Dendritic cell treated with granulocyte-macrophage colony-stimulating factor and Interleukin-4, amounts not matched to agents 40 ng/mL and 50 ng/mL, for 4 days (primary cell): ENCODE results near the gene SLC10A7.

Experiments
- H3K27ac Mint-ChIP-seq: one replicate; pipeline ENCODE4 v1.8.0; 2022; ENCODE audit warnings: mild to moderate bottlenecking, mixed read lengths
- H3K27me3 Mint-ChIP-seq: one replicate; pipeline ENCODE4 v1.8.0; 2022; ENCODE audit warnings: mild to moderate bottlenecking, mixed read lengths
- H3K36me3 Mint-ChIP-seq: one replicate; pipeline ENCODE4 v1.8.0; 2022; ENCODE audit warnings: low read depth, mixed read lengths
- H3K4me1 Mint-ChIP-seq: one replicate; pipeline ENCODE4 v1.8.0; 2022; ENCODE audit warnings: low read depth, mixed read lengths
- H3K4me3 Mint-ChIP-seq: one replicate; pipeline ENCODE4 v1.8.0; 2022; ENCODE audit warnings: mild to moderate bottlenecking, moderate library complexity, mixed read lengths
- H3K9me3 Mint-ChIP-seq: one replicate; pipeline ENCODE4 v1.8.0; 2022; ENCODE audit warnings: mixed read lengths
- intact Hi-C: fragments of 100-400 bp; cut with micrococcal nuclease; formaldehyde crosslinking; loops from one replicate; pipeline ENCODE4 v1.15.0; 2022

Gene SLC10A7

GRCh38 chr4:146513548-146513947, 8.2 kb downstream of the SLC10A7 start:
- no peak overlapping the region for H3K4me3 Mint-ChIP-seq
- intact Hi-C loops, result no loop called here
- no peaks in the 10 kb centered on the region for H3K9me3 Mint-ChIP-seq
- H3K4me1 Mint-ChIP-seq, result no peaks in the 10 kb centered on the region
- no peaks in the 10 kb centered on the region for H3K27me3 Mint-ChIP-seq
- H3K27ac Mint-ChIP-seq, result no peak overlapping the region
- H3K36me3 Mint-ChIP-seq, result peaks cover 20% of the 10 kb centered on the region

GRCh38 chr4:146511381-146511780, 10.4 kb downstream of the SLC10A7 start:
- Mint-ChIP-seq H3K27ac (no peak overlapping the region), H3K9me3 (no peaks in the 10 kb centered on the region), H3K4me1 (no peaks in the 10 kb centered on the region), H3K4me3 (no peak overlapping the region), H3K27me3 (no peaks in the 10 kb centered on the region), H3K36me3 (peaks cover 41% of the 10 kb centered on the region)
- intact Hi-C loops, result no loop called here

DNA sequence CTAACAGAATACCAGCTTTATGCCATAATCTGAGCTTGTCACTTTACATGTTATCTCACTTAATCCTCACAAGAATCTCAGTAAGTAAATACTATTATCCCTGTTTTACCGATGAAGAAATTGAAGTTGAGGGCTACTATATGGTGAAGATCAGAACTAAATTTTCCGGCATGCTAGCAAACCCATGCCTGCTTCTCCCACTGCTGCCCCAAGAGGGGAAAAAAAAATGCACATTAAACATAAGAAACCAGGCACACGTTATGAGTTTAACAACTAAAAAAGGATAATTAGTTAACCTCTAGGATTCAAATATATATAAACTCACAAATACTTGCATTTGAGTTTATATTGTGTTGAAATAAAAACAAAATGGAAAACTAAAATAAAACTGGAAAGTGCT, 10.8 kb downstream of the SLC10A7 start:
- Mint-ChIP-seq H3K27me3 (no peaks in the 10 kb centered on the region), H3K4me3 (no peak overlapping the region), H3K9me3 (no peaks in the 10 kb centered on the region), H3K36me3 (peaks cover 42% of the 10 kb centered on the region), H3K4me1 (no peaks in the 10 kb centered on the region), H3K27ac (no peak overlapping the region)
- intact Hi-C loops, result no loop called here

GRCh38 chr4:146508229-146508939, 13.4 kb downstream of the SLC10A7 start:
- H3K27me3 Mint-ChIP-seq, result no peaks in the 10 kb centered on the region
- H3K4me1 Mint-ChIP-seq, result no peaks in the 10 kb centered on the region
- H3K27ac Mint-ChIP-seq, result no peak overlapping the region
- H3K9me3 Mint-ChIP-seq, result no peaks in the 10 kb centered on the region
- H3K4me3 Mint-ChIP-seq, result no peak overlapping the region
- intact Hi-C loops, result no loop called here
- H3K36me3 Mint-ChIP-seq, result peaks cover 36% of the 10 kb centered on the region

DNA sequence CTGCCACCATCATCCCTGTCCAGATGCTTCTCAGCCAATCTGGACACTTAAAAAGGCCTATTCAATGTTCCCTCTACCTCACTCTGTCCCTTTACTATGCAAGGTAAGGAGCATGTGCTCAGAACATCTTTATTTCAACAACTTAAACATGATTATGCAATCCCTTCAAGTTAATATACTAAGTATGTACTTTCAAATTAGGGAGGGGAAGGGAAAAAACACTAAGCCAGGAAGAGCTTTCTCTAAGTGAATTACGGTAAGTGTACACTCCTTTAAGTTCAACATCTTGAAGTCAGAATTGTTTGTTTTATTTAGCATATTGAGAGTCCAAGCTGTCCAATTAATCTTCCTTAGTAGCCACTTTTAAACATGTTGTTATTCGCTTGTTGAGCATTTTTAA, 14.1 kb downstream of the SLC10A7 start:
- H3K36me3 Mint-ChIP-seq, result peaks cover 43% of the 10 kb centered on the region
- no peaks in the 10 kb centered on the region for H3K9me3 Mint-ChIP-seq
- no peaks in the 10 kb centered on the region for H3K27me3 Mint-ChIP-seq
- intact Hi-C loops, result no loop called here
- H3K4me1 Mint-ChIP-seq, result no peaks in the 10 kb centered on the region
- no peak overlapping the region for H3K4me3 Mint-ChIP-seq
- H3K27ac Mint-ChIP-seq, result no peak overlapping the region

GRCh38 chr4:146506272-146506671, 15.5 kb downstream of the SLC10A7 start:
- intact Hi-C loops, result no loop called here
- peaks cover 47% of the 10 kb centered on the region for H3K36me3 Mint-ChIP-seq
- no peaks in the 10 kb centered on the region for H3K4me1 Mint-ChIP-seq
- no peaks in the 10 kb centered on the region for H3K27me3 Mint-ChIP-seq
- no peak overlapping the region for H3K4me3 Mint-ChIP-seq
- no peak overlapping the region for H3K27ac Mint-ChIP-seq
- no peaks in the 10 kb centered on the region for H3K9me3 Mint-ChIP-seq

DNA sequence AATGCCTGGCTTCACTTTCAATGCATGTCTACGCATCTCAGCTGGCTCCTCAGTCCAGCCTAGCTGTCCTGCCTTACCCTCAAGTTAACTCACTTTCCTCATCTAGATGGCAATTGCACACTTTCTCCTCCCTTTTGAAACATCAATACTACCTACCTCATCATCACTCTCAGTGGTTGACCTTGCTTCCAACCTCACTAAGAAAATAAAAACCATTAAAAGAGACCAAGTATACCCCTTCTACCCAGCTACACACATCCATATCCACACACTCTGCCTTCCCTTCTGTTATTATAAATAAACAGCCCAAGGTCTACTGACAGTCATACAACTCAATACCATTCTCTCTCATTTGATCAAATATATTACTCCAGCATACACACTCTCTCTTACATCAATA, 21.5 kb downstream of the SLC10A7 start:
- Mint-ChIP-seq H3K27ac (no peak overlapping the region), H3K4me1 (no peaks in the 10 kb centered on the region), H3K27me3 (no peaks in the 10 kb centered on the region), H3K9me3 (no peaks in the 10 kb centered on the region), H3K4me3 (no peak overlapping the region), H3K36me3 (peaks cover 15% of the 10 kb centered on the region)
- intact Hi-C loops, result no loop called here

- H3K36me3 Mint-ChIP-seq, result peaks cover 10% of the 10 kb centered on the region
- H3K4me1 Mint-ChIP-seq, result no peaks in the 10 kb centered on the region
- H3K4me3 Mint-ChIP-seq, result no peak overlapping the region
- no peak overlapping the region for H3K27ac Mint-ChIP-seq
- H3K9me3 Mint-ChIP-seq, result no peaks in the 10 kb centered on the region
- intact Hi-C loops, result no loop called here
- no peaks in the 10 kb centered on the region for H3K27me3 Mint-ChIP-seq
Observed at GRCh38 chr4:146498291-146498690, 23.4 kb downstream of the SLC10A7 start.

GRCh38 chr4:146495269-146495668, 26.5 kb downstream of the SLC10A7 start:
- intact Hi-C loops, result no loop called here
- peaks cover 7% of the 10 kb centered on the region for H3K36me3 Mint-ChIP-seq
- no peaks in the 10 kb centered on the region for H3K9me3 Mint-ChIP-seq
- H3K4me1 Mint-ChIP-seq, result no peaks in the 10 kb centered on the region
- no peaks in the 10 kb centered on the region for H3K27me3 Mint-ChIP-seq
- H3K27ac Mint-ChIP-seq, result no peak overlapping the region
- H3K4me3 Mint-ChIP-seq, result no peak overlapping the region

DNA sequence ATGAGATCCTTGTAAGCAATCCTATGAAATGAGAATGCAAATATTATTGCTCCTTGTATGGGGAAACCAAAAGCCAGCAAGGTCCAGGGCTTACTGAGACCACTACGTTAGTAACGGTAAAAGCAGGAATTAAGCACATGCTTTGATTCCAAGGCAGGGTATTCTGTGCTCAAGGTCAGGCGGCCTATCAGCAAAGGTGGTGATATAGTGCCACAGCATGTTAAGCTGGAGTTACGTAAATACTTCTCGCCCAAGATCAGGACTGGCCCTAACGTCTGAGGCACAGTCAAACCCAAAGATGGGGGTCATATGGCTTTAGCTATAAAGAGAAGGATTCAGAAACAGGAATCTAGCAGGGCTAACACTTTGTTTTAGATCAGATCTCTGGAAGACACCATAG, 27.6 kb downstream of the SLC10A7 start:
- no peak overlapping the region for H3K27ac Mint-ChIP-seq
- H3K9me3 Mint-ChIP-seq, result no peaks in the 10 kb centered on the region
- H3K4me1 Mint-ChIP-seq, result no peaks in the 10 kb centered on the region
- H3K27me3 Mint-ChIP-seq, result no peaks in the 10 kb centered on the region
- no peak overlapping the region for H3K4me3 Mint-ChIP-seq
- intact Hi-C loops, result no loop called here
- peaks cover 7% of the 10 kb centered on the region for H3K36me3 Mint-ChIP-seq

- H3K9me3 Mint-ChIP-seq, result no peaks in the 10 kb centered on the region
- H3K27ac Mint-ChIP-seq, result no peak overlapping the region
- intact Hi-C loops, result no loop called here
- no peak overlapping the region for H3K4me3 Mint-ChIP-seq
- no peaks in the 10 kb centered on the region for H3K27me3 Mint-ChIP-seq
- H3K4me1 Mint-ChIP-seq, result no peaks in the 10 kb centered on the region
- H3K36me3 Mint-ChIP-seq, result peaks cover 26% of the 10 kb centered on the region
Observed at GRCh38 chr4:146490106-146490505, 31.6 kb downstream of the SLC10A7 start.

GRCh38 chr4:146488495-146489174, 33.1 kb downstream of the SLC10A7 start:
- Mint-ChIP-seq H3K4me3 (no peak overlapping the region), H3K4me1 (no peaks in the 10 kb centered on the region), H3K27me3 (no peaks in the 10 kb centered on the region), H3K9me3 (peaks cover 5% of the 10 kb centered on the region), H3K36me3 (peaks cover 34% of the 10 kb centered on the region), H3K27ac (no peak overlapping the region)
- intact Hi-C loops, result loop anchor here (1.0 kb wide), 1 partner anchor 30 kb away; no protein-coding TSS in a partner anchor

DNA sequence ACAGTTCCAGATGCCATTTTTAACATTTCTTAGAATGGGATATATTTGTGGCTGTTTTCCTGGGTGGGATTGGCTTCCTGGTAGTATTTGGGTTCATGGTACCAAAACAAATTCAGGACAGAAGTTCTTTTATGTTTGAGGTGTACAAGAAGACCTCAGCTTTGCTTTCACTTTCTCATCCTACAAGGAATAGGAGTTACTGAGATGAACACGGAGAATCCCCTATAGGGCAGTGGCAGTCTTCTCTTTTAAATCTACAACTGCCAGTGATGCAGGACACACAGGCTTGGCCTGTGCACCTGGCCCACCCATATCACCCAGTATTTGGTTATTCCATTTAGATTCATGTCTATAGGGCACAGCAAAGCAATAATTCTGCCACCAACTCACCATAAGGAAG, 35.2 kb downstream of the SLC10A7 start:
- intact Hi-C loops, result no loop called here
- Mint-ChIP-seq H3K27ac (no peak overlapping the region), H3K4me3 (no peak overlapping the region)

DNA sequence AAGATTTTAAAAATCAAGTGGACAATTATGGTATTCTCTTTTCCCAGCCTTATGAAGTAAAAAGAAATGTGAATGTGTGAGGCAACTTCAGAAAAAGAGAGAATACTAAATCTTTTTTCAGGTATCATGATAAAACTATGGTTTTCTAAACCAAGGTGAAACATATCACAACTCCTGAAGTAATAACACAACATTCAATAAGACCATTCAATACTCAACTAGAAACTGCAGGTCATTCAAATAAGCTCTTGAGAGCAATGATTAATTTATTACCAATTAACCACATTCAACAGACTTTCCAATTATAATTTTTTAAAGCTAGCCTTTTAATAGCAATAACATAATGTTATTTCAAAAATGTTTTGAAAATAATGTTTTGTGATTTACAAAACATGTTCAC, 35.8 kb downstream of the SLC10A7 start:
- peaks cover 27% of the 10 kb centered on the region for H3K9me3 Mint-ChIP-seq
- H3K36me3 Mint-ChIP-seq, result peaks cover 52% of the 10 kb centered on the region
- no peaks in the 10 kb centered on the region for H3K27me3 Mint-ChIP-seq
- H3K27ac Mint-ChIP-seq, result no peak overlapping the region
- H3K4me3 Mint-ChIP-seq, result no peak overlapping the region
- intact Hi-C loops, result no loop called here
- H3K4me1 Mint-ChIP-seq, result no peaks in the 10 kb centered on the region

More for the DNA sequence above, 35.2 kb downstream of the SLC10A7 start:
- Mint-ChIP-seq H3K4me1 (no peaks in the 10 kb centered on the region), H3K27me3 (no peaks in the 10 kb centered on the region), H3K36me3 (peaks cover 54% of the 10 kb centered on the region), H3K9me3 (peaks cover 26% of the 10 kb centered on the region)

- H3K27me3 Mint-ChIP-seq, result no peaks in the 10 kb centered on the region
- intact Hi-C loops, result no loop called here
- peaks cover 27% of the 10 kb centered on the region for H3K9me3 Mint-ChIP-seq
- peaks cover 51% of the 10 kb centered on the region for H3K36me3 Mint-ChIP-seq
- H3K4me1 Mint-ChIP-seq, result no peaks in the 10 kb centered on the region
- H3K4me3 Mint-ChIP-seq, result no peak overlapping the region
- H3K27ac Mint-ChIP-seq, result no peak overlapping the region
Observed at GRCh38 chr4:146482788-146483187, 39.0 kb downstream of the SLC10A7 start.
